HG02981 (cell line): ENCODE measurements around the gene KRTAP1-3.
"Not testable (repeated sequence)": the region's sequence is repeated elsewhere in the genome, so short reads cannot be mapped to it uniquely, and the experiment has no call there.

Source experiments
- ATAC-seq: cut with Tn5 transposase; IDR thresholded peaks from one replicate; pipeline ENCODE4 v1.9.1; 2021; ENCODE audit warnings: mild to moderate bottlenecking, moderate library complexity; ENCODE audit not compliant: unreplicated experiment

Gene KRTAP1-3

DNA sequence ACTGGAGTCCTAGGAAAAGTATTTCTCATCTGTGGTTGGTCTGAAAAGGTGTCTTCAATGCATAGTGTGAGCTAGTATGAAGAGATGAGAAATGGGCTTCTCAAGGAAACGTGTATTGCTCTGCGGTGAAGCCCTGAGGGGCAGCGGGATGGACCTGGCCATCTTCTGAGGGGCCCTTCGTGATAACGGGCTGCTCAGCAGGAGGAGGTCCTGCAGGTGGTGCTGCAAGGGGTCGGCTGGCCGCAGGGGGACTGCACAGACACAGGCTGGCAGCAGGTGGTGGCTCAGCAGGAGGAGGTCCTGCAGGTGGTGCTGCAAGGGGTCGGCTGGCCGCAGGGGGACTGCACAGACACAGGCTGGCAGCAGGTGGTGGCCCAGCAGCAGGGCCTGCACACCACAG, 19.9 kb upstream of the KRTAP1-3 start:
- not testable (repeated sequence) for ATAC-seq

DNA sequence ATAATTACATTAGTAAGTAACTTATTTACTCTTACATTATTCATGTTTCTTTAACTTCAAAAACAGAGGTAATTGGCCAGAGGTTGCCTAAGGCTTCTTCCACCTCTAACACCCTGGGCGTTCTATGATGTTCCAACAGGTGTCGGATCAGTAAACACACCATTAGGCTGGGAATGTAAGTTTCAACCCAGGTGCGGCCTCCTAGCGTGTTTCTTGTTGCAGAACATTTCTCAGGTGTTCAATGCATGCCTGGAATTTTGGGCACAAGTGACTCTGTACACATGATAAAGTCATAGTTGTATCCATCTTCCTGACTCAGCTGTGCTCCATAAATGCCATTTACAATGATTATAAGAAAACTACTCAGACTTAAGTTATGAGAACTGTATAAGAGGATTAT, 19.4 kb upstream of the KRTAP1-3 start:
- no peak for ATAC-seq

DNA sequence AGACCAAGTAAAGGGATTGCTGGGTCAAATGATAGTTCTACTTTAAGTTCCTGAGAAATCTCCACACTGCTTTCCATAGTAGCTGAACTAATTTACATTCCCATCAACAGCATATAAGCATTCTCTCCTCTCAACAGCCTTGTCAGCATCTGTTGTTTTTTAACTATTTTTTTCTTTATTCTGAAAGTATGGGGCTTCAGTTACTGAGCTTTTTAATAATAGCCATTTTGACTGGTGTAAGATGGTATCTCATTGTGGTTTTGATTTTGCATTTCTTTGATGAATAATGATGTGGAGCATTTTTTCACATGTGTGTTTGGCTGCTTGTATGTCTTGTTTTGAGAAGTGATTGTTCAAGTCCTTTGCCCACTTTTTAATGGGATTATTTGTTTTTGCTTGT, 17.9 kb upstream of the KRTAP1-3 start:
- ATAC-seq = no peak

DNA sequence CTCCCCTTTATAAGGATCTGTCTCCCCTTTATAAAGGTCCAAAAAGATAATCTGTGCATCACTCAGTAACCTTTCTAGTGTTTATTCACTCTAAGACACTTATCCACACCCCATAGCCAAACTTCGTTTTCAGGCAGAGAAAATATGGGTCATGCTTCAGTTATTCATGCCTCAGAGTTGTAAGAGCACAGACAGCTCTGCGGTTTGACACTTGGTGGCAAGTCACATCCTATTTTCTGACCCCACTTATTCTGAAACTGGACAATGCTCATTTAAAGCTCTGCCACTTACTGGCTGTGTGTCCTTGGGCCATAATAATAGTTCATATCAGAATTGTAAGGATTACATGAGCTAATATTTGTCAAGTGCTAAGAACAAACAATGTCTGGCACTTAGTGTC, 14.4 kb upstream of the KRTAP1-3 start:
- no peak for ATAC-seq

DNA sequence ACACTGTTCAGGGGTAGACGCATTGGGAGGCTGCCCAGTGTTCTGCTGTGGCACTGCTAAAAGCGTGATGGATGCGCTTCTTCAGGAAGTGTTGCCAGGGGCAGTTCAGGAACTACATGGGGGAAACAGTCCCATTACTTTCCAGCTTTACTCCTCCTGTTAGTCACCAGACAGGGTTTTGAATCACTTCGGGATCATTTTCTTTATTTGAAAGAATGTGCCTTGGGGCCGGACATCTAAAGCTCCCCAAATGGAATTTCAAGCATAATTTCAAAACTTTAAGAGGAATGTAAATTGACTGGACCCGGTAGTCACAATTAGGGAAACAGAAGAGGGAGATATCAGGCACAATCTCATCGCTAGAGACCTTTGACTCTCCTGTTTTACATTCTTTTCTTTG, 13.8 kb upstream of the KRTAP1-3 start:
- ATAC-seq = no peak

DNA sequence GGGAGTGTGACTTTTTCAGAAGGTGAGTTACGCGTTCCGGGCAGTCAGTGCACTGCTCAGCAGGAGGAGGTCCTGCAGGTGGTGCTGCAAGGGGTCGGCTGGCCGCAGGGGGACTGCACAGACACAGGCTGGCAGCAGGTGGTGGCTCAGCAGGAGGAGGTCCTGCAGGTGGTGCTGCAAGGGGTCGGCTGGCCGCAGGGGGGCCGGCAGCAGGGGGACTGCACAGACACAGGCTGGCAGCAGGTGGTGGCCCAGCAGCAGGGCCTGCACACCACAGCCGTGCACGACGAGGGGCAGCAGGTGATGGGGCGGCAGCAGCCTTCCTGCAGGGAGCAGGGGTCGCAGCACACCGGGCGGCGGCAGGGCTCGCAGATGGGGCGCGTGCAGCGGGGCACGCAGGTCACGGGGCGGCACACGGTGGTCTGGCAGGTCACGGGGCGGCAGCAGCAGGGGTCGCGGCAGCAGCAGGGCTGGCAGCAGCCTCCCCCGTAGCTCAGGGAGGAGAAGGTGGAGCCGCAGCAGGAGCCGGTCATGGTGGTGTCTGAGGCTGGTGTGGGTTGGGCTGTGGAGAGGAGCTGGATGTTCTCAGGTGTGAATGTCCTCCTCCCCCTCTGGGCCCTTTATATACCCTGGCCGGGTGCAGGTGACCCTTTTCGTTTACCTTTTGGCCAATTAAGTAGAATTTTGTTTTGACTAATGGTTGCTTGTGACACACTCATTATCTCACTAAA, 12.2 kb upstream of the KRTAP1-3 start, which contains the start of gene KRTAP2-1:
Gene KRTAP2-1 (minus strand): TSS at position 582 of the 731 bp plus-strand sequence. CDS start 49 bp downstream, at position 533.
- ATAC-seq = not testable (repeated sequence)

DNA sequence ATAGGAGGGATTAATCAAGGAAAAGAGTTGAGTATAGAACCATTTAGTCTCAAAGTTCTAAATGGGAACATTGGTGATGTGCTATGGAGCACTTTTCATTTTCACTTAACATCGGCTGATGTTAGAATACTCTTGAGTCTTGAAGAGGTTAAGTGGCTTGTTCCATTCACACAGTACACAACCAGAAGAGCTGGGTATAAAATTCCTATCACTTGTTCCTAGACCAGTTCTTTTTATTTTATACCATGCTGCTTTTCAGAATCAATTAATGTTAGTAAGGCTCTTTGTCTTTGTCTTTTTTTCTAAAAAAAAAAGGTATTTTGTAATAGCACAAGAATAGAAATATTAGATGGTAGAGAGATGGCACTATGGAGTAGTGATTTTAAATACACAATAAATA, 8.3 kb upstream of the KRTAP1-3 start:
- ATAC-seq = no peak

DNA sequence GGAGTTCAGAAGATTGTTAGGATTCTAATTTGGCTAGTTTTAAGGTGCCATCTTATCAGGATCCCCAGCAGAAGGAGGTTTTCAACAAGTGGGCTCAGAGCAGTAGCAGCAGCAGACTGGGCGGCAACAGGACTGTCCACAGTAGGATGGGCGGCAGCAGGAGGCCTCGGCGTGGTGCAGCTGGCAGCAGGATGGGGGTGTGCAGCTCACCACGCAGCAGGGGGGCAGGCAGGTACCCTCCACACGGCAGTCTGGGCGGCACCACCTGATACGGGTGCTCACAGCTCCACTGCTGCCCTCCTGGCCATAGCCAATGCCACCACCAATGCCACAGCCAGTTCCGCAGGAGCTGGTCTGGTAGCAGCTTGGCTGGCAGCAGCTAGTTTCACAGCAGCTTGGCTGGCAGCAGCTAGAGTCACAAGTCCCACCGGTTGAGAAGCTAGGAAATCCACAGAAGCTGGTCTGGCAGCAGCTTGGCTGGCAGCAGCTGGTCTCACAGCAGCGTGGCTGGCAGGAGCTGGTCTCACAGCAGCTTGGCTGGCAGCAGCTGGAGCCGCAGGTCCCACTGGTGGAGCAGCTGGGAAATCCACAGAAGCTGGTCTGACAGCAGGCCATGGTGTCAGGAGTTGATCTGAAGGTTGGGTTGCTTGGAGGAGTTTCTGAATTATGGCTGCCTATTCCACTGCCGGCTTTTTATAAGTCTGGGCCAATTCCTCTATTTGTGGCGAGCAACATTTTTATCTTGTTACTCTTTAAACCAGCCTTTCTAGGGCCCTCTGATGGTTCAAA, 6.3 kb upstream of the KRTAP1-3 start, which contains the start of gene KRTAP1-1:
Gene KRTAP1-1 (minus strand): TSS at position 668 of the 789 bp plus-strand sequence. CDS start 53 bp downstream, at position 615.
- ATAC-seq = not testable (repeated sequence)

DNA sequence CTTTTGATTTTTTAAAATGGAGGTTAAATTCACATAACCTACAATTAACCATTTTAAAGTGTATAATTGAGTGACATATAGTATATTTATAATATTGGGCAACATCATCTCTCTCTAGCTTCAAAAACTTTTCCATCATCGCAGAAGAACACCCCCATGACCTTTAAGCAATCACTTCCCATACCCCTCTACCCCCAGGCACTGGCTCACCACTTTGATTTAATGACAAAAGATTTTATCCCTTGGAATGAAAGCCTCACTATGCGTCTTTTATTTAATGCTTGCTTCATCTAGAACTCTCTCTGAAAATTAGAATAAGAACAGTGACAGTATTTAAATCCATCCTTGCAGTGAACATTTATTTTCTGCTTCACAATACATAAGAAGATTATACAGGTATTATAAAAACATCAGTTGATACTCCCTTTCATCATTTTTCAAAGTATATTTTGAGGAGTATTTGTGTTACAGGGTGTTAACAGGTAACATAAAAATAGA, 3.2 kb upstream of the KRTAP1-3 start:
- ATAC-seq = no peak

DNA sequence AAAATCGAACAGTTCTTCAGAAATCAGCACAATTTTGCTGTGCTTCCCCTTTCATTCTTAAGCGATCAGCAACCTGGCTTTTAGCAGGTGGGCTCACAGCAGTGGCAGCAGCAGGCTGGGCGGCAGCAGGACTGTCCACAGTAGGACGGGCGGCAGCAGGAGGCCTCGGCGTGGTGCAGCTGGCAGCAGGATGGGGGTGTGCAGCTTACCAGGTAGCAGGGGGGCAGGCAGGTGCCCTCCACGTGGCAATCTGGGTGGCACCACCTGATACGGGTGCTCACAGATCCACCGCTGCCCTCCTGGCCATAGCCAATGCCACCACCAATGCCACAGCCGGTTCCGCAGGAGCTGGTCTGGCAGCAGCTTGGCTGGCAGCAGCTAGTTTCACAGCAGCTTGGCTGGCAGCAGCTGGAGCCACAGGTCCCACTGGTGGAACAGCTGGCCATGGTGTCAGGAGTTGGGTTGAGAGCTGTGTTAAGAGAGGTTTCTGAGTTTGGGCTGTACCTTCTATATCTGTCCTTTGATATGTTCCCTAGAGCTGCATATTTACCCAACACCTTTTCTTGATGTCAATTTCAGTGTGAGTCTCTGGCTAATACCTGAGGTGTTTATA, 4.9 kb downstream of the KRTAP1-3 start, which contains the start of gene KRTAP1-4:
Gene KRTAP1-4 (minus strand): TSS at position 563 of the 613 bp plus-strand sequence. CDS start 117 bp downstream, at position 446.
- ATAC-seq = no peak

DNA sequence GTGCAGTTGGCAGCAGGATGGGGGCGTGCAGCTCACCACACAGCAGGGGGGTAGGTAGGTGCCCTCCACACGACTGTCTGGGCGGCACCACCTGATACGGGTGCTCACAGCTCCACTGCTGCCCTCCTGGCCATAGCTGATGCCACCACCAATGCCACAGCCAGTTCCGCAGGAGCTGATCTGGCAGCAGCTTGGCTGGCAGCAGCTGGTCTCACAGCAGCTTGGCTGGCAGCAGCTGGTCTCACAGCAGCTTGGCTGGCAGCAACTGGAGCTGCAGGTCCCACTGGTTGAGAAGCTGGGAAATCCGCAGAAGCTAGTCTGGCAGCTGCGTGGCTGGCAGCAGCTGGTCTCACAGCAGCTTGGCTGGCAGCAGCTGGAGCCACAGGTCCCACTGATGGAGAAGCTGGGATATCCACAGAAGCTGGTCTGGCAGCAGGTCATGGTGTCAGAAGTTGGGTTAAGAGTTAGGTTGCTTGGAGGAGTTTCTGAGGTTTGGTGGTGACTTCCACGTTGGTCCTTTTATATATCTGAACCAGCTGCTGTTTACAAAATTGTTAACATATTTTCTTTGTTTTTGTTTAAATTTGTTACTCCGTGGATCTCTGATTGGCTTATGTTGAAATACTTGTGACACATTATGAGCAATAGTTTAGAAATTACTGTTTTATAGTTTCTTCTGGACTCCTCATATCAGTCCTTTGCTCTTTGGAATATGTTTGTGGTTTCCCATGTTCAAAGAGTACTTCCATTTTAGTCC, 7.8 kb downstream of the KRTAP1-3 start, which contains the start of gene KRTAP1-5:
Gene KRTAP1-5 (minus strand): TSS at position 494 of the 757 bp plus-strand sequence. CDS start 53 bp downstream, at position 441.
- no peak for ATAC-seq

DNA sequence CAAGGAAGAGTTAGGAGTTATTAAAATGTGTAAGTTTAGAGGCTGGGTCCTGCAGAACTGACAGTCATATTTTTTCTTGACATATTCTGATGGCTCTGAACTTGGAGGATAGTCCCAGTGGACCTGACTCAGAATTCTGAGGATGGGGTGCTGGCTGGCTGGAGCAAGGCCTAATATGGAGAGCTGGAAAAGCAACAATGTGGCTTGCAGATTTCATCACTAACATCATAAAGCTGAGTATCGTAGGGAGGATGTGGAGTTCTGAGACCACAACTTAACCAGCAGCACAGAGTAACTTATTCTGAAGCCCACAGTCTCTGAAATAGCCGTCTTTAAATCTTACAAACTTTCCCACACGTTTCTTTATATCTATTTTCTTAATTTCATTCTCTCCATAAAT, 10.0 kb downstream of the KRTAP1-3 start:
- no peak for ATAC-seq

DNA sequence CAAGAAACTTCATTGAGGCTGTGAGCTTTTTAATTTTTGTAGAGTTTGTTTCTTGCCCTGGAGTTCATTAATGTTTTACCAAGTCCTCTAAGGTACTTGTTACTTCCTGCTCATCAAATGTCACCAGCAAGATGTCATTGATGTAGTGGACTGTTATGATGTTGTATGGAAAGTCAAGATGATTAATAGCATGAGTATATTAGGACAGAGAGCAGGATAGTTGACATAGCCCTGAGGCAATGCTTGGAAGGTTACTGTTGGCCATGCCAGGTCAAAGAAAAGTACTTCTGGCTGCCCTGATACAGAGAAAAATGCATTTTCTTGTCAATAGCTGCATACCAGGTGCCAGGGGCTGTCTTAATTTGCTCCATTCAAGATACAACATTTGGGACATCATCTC, 14.3 kb downstream of the KRTAP1-3 start:
- ATAC-seq = no peak

DNA sequence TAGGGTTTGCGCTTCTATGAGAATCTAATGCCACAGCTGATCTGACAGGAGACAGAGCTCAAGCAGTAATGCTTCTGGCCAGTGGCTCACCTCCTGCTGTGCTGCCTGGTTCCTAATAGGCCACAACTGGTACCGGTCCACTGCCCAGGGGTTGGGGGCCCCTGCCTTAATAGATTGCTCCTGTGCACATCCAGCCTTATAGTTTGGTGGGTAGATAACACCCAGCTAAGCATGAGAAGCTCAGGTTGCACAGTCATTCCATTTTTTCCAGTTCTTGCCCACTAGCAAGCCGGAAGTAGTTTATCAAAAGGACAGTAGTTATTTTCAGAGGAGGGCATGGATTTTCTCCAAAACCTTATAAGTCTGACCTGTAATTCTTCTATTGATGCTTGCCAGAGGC, 15.3 kb downstream of the KRTAP1-3 start:
- ATAC-seq = no peak

DNA sequence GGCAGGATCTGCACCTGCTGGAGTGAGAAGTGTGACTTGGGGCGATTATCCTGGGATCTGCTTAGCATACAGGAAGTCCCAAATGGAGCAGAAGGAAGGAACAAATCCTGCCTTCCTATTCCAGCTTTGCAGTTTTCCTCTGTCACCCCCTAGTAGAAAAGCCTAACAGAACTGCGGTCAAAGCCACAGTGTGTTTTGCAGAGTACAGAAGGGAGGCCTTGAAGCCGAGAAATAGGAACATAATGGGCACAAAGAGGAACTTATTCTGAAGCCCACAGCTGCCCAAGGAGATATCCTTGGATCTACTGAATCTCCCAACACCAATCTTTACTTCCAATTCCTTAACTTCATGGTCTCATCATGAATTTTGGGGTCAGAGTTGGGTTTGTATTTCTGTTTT, 16.1 kb downstream of the KRTAP1-3 start:
- no peak for ATAC-seq

DNA sequence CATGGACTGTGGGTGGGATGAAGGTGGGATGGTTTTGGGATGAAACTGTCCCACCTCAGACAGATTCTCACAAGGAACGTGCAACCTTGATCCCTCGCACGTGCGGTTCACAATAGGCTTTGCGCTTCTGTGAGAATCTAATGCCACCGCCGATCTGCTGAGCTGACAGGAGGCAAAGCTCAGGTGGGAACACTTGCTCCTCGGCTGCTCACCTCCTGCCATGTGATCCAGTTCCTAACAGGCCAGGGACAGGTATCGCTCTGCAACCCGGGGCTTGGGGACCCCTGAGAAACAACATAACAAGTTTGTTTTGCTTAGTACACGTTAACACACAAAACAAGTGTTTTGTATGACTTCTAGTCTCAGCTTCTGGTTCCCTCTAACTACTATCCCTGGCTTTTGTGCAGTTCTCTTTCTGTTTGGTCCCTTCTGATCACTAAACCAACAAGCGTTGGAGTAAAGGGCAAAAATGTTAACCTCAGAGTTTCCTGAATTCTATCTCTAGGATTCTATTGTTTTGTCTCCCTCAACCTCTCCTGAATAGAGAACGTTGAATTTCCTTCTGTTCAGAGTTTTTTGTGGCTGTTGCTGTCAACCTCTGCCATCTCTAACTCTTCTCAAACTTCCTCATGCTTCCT, 18.0 kb downstream of the KRTAP1-3 start:
- no peak for ATAC-seq

DNA sequence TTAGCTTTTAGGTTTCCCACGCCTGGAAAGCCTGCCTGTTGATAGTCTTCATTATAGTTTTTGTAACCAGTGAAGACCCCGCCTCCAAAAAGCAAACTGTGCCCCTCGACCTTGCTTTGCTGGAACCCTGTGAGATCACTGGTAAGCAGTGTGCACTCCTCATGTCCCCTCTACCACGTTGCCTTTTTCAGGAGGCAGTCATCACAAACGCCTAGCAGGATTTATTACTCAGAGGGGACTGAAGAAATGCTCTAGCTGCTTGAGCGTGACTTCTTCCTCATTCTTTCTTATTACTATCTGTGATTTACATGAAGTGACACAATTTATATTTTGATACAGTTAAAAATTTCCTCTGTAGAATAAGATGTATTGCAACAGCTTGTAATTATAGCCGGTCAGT, 19.2 kb downstream of the KRTAP1-3 start:
- no peak for ATAC-seq

DNA sequence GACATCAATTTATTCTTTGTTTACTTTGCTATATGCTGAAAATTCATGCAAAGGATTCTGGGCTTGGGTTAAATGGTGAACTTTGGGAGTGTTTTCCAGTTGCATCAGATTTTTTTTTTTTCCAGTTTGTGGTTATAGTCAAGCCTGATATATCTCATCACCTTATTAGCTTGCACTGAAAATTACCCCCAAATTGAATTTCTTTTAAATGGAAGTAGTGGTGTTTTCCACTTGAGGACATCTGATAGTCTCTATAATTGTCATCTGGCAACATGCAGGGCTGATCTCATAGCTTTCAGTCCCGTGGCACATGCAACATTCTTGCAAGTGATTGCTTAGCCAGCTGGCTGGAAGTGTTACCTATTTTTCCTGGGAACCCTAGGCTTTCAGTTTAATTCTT, 21.1 kb downstream of the KRTAP1-3 start:
- ATAC-seq = no peak

DNA sequence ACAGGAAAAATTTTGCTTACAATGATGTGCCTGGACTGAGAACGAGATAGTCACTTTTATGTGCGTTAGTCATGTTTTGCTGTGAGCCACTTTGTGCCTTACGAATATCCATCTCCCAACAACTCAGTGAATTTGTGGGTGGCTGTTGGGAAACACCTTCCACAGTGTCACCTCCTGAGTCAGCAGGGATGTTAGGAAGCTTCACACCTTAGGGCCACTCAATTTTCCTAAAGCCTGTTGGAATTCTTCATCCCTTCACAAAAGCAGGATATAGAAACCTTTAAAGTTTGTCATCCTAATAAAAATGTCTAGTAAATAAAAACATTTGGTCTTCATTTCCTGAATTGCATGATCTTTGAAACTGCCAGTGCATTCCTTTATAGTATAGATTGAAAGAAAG, 21.5 kb downstream of the KRTAP1-3 start:
- ATAC-seq = no peak
